ENCODE data around the gene AFF2. TPM values are rescaled to one million over a fixed set of nuclear protein-coding genes. Genes with fewer than 3 reads are reported as not detected.

AFF2 gene
- total RNA-seq, 1 donor from 2014 or later: 0.89 TPM

- Mint-ChIP-seq H3K36me3 (ENCODE audit: unreplicated experiment) (no peaks in the 10 kb centered on the region), H3K4me3 (ENCODE audit: unreplicated experiment) (no peak overlapping the region), H3K27ac (ENCODE audit: unreplicated experiment) (no peak overlapping the region), H3K9me3 (ENCODE audit: unreplicated experiment) (peaks cover 19% of the 10 kb centered on the region), H3K27me3 (ENCODE audit: unreplicated experiment) (no peaks in the 10 kb centered on the region), H3K4me1 (ENCODE audit: unreplicated experiment) (no peaks in the 10 kb centered on the region)
- TF ChIP-seq, protein P1, sequence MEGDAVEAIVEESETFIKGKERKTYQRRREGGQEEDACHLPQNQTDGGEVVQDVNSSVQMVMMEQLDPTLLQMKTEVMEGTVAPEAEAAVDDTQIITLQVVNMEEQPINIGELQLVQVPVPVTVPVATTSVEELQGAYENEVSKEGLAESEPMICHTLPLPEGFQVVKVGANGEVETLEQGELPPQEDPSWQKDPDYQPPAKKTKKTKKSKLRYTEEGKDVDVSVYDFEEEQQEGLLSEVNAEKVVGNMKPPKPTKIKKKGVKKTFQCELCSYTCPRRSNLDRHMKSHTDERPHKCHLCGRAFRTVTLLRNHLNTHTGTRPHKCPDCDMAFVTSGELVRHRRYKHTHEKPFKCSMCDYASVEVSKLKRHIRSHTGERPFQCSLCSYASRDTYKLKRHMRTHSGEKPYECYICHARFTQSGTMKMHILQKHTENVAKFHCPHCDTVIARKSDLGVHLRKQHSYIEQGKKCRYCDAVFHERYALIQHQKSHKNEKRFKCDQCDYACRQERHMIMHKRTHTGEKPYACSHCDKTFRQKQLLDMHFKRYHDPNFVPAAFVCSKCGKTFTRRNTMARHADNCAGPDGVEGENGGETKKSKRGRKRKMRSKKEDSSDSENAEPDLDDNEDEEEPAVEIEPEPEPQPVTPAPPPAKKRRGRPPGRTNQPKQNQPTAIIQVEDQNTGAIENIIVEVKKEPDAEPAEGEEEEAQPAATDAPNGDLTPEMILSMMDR (IDR thresholded peaks at IDR 0.05): no peak
- no peak for DNase-seq (ENCODE audit: extremely low spot score, unreplicated experiment)
Measured at GRCh38 chrX:148593146-148593545, 92.7 kb downstream of the AFF2 start.

- Mint-ChIP-seq H3K9me3 (ENCODE audit: unreplicated experiment) (peaks cover 23% of the 10 kb centered on the region), H3K27ac (ENCODE audit: unreplicated experiment) (no peak overlapping the region), H3K4me3 (ENCODE audit: unreplicated experiment) (no peak overlapping the region), H3K4me1 (ENCODE audit: unreplicated experiment) (no peaks in the 10 kb centered on the region), H3K36me3 (ENCODE audit: unreplicated experiment) (no peaks in the 10 kb centered on the region), H3K27me3 (ENCODE audit: unreplicated experiment) (no peaks in the 10 kb centered on the region)
- TF ChIP-seq, protein P1 (IDR thresholded peaks at IDR 0.05): no peak
- DNase-seq (ENCODE audit: extremely low spot score, unreplicated experiment): no peak
Measured at GRCh38 chrX:148593987-148594386, 93.6 kb downstream of the AFF2 start.

GRCh38 chrX:148599404-148599803 is 99.0 kb downstream of the AFF2 start:
- DNase-seq (ENCODE audit: extremely low spot score, unreplicated experiment): no peak
- H3K4me1 Mint-ChIP-seq (ENCODE audit: unreplicated experiment): no peaks in the 10 kb centered on the region
- no peaks in the 10 kb centered on the region for H3K36me3 Mint-ChIP-seq (ENCODE audit: unreplicated experiment)

DNA sequence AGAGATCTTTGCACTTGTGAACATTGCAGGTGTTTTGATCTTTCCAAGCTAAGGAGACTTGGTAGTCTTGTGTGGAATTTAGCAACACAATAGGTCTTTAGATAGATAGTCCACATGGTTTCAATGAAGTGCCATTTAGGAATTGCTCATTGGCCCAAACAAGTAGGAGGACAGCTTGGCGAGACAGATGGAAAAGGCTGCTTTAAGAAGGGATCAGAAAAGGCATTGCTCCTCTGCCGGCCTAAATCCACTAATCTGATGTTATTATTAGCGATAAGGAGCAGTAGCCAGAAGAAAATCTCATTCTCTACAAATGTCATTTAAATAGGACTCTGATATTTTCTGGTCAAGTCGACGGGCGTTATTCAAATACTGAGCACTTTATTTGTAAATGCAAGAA is 99.7 kb downstream of the AFF2 start:
- Mint-ChIP-seq H3K9me3 (ENCODE audit: unreplicated experiment) (peaks cover 23% of the 10 kb centered on the region), H3K36me3 (ENCODE audit: unreplicated experiment) (no peaks in the 10 kb centered on the region), H3K4me1 (ENCODE audit: unreplicated experiment) (no peaks in the 10 kb centered on the region), H3K27me3 (ENCODE audit: unreplicated experiment) (no peaks in the 10 kb centered on the region), H3K4me3 (ENCODE audit: unreplicated experiment) (no peak overlapping the region), H3K27ac (ENCODE audit: unreplicated experiment) (no peak overlapping the region)
- TF ChIP-seq, protein P1 (IDR thresholded peaks at IDR 0.05): no peak
- no peak for DNase-seq (ENCODE audit: extremely low spot score, unreplicated experiment)

More at GRCh38 chrX:148599404-148599803, 99.0 kb downstream of the AFF2 start:
- Mint-ChIP-seq H3K4me3 (ENCODE audit: unreplicated experiment) (no peak overlapping the region), H3K27me3 (ENCODE audit: unreplicated experiment) (no peaks in the 10 kb centered on the region), H3K27ac (ENCODE audit: unreplicated experiment) (no peak overlapping the region), H3K9me3 (ENCODE audit: unreplicated experiment) (peaks cover 25% of the 10 kb centered on the region)
- TF ChIP-seq, protein P1 (IDR thresholded peaks at IDR 0.05): no peak

- TF ChIP-seq, protein P1 (IDR thresholded peaks at IDR 0.05): no peak
- peaks cover 19% of the 10 kb centered on the region for H3K9me3 Mint-ChIP-seq (ENCODE audit: unreplicated experiment)
- no peak overlapping the region for H3K27ac Mint-ChIP-seq (ENCODE audit: unreplicated experiment)
- no peaks in the 10 kb centered on the region for H3K27me3 Mint-ChIP-seq (ENCODE audit: unreplicated experiment)
- no peak overlapping the region for H3K4me3 Mint-ChIP-seq (ENCODE audit: unreplicated experiment)
- H3K4me1 Mint-ChIP-seq (ENCODE audit: unreplicated experiment): no peaks in the 10 kb centered on the region
- no peaks in the 10 kb centered on the region for H3K36me3 Mint-ChIP-seq (ENCODE audit: unreplicated experiment)
- no peak for DNase-seq (ENCODE audit: extremely low spot score, unreplicated experiment)
Measured at GRCh38 chrX:148600581-148600980, 100.2 kb downstream of the AFF2 start.

Measured in osteocyte (in vitro differentiated cells).